Body of pancreas (tissue), 4 donors: ENCODE results near the gene NPNT. TPM values are rescaled to one million over a fixed set of nuclear protein-coding genes. Genes with fewer than 3 reads are reported as not detected.

Experiments
- ATAC-seq: fragments of 150-250 bp; one replicate; pipeline ENCODE4 v1.9.1; 2016
- DNase-seq, 4 donors: peaks; one replicate each; pipeline ENCODE4 v3.0.0-alpha.2; 2019
- H3K27ac ChIP-seq, 4 donors: fragments of 200-600 bp; sonication (generic); 1 replicate in 3 of 4; 2 replicates in 1 of 4; pipeline versions ENCODE4 v1.5.1 to v1.6.1; 2016 to 2019; ENCODE audit warnings: mild to moderate bottlenecking in 1 of 4, mixed read lengths in 1 of 4, moderate library complexity in 1 of 4
- H3K27me3 ChIP-seq, 2 donors: fragments of 200-600 bp; sonication (generic); one replicate each; pipeline ENCODE4 v1.6.0; 2016; ENCODE audit warnings: mild to moderate bottlenecking in 1 of 2
- H3K36me3 ChIP-seq, 2 donors: fragments of 200-600 bp; sonication (generic); replicated peaks in 1 of 2; 2 replicates each; pipeline ENCODE4 v1.5.1; 2016; ENCODE audit warnings: low read depth in 2 of 2; ENCODE audit not compliant: insufficient read depth in 1 of 2
- H3K4me1 ChIP-seq: fragments of 200-600 bp; sonication (generic); one replicate; pipeline ENCODE4 v1.6.0; 2016
- H3K4me3 ChIP-seq, 2 donors: fragments of 200-600 bp; sonication (generic); 1 replicate in 1 of 2; 2 replicates in 1 of 2; pipeline ENCODE4 v1.5.1; 2016 to 2019
- H3K9me3 ChIP-seq, 3 donors: fragments of 200-600 bp; sonication (generic); 1 replicate in 2 of 3; 2 replicates in 1 of 3; pipeline ENCODE4 v1.5.1; 2016
- POLR2A ChIP-seq, 3 donors: fragments of 450-650 bp; IDR thresholded peaks; one replicate each; pipeline ENCODE4 v1.6.1; 2016; ENCODE audit warnings: antibody characterized with exemption in 3 of 3, mild to moderate bottlenecking in 2 of 3
- WGBS, 2 donors: methylation state at CpG; one replicate each; pipeline ENCODE4 v1.1.5; 2017; 5-methylcytosine and 5-hydroxymethylcytosine counted together
- intact Hi-C: fragments of 100-400 bp; cut with DNase I; formaldehyde crosslinking; loops from one replicate; pipeline ENCODE4 v1.15.1; 2023
- total RNA-seq, 2 donors: library from RNA; depleted of rRNA; stranded (reverse); fragments of >200 nt; gene quantifications; one replicate each; pipeline ENCODE4 v1.1.0, GENCODE V29; 2016
- TF ChIP-seq, protein P1 (sequence below), 7 experiments: fragments of 450-650 bp in 4 of 7; fragments of 200-600 bp in 3 of 7; sonication (generic) in 3 of 7; IDR thresholded peaks; one replicate each; pipeline ENCODE4 v1.5.1; 2016 to 2019; ENCODE audit warnings: antibody characterized with exemption in 7 of 7

The NPNT gene
- total RNA-seq, 2 donors from 2014 or later, result 28.7 to 29.1 TPM

DNA sequence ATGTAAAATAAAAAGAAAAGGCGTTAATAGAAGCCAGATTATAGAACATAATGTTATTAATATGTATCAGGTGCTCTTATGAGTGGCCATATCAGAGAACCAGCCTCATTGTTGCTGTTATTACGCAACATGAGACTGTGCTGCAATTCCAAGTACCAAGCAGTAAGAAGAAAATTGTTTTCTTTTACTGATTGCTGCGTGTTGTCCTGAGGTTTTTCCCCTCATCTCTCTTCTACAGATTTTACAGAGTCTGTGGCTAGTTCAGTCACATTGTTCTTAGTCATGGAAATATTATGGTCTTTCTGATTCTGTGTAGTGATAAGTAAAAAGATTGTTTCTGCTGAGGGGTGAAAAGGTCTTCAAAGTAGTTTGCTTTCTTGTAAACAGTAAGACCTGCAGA lies 55.9 kb downstream of the NPNT start:
- WGBS, 2 donors, result 65% methylated on average over 3 of the region's 3 CpGs

DNA sequence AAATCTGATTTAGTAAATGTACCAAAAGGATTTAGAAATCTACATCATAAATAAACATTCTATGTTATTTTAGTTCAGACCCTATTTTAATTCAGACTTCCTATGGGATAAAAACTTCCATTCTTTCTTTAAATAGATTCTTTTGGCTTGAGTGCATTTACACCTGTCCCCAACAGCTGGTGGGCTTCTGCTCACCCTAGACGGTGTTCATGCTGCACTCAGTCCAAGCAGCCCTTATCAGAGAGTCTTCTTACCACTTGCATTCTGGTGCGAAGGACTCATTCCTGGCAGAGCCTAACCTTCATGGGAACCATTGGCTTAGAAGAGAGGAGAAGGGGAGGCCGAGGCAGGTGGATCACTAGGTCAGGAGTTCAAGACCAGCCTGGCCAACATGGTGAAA lies 57.3 kb downstream of the NPNT start:
- no peaks in the 10 kb centered on the region for H3K27me3 ChIP-seq
- no peak overlapping the region for H3K27ac ChIP-seq
- DNase-seq (no peak), ATAC-seq (no peak)
- H3K9me3 ChIP-seq, result no peaks in the 10 kb centered on the region
- H3K36me3 ChIP-seq, result no peaks in the 10 kb centered on the region
- TF ChIP-seq POLR2A (IDR thresholded peaks at IDR 0.05), result no peak
- TF ChIP-seq, protein P1, sequence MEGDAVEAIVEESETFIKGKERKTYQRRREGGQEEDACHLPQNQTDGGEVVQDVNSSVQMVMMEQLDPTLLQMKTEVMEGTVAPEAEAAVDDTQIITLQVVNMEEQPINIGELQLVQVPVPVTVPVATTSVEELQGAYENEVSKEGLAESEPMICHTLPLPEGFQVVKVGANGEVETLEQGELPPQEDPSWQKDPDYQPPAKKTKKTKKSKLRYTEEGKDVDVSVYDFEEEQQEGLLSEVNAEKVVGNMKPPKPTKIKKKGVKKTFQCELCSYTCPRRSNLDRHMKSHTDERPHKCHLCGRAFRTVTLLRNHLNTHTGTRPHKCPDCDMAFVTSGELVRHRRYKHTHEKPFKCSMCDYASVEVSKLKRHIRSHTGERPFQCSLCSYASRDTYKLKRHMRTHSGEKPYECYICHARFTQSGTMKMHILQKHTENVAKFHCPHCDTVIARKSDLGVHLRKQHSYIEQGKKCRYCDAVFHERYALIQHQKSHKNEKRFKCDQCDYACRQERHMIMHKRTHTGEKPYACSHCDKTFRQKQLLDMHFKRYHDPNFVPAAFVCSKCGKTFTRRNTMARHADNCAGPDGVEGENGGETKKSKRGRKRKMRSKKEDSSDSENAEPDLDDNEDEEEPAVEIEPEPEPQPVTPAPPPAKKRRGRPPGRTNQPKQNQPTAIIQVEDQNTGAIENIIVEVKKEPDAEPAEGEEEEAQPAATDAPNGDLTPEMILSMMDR (IDR thresholded peaks at IDR 0.05), result no peak
- no peak overlapping the region for H3K4me3 ChIP-seq
- intact Hi-C loops, result no loop called here
- no peaks in the 10 kb centered on the region for H3K4me1 ChIP-seq
- 90 to 91% methylated on average over 3 of the region's 3 CpGs for WGBS, 2 donors

More for the DNA sequence above, 55.9 kb downstream of the NPNT start:
- ATAC-seq (no peak), DNase-seq (no peak)
- Histone ChIP-seq H3K4me3 (no peak overlapping the region), H3K9me3 (no peaks in the 10 kb centered on the region), H3K27me3 (no peaks in the 10 kb centered on the region), H3K27ac (no peak overlapping the region), H3K36me3 (peaks cover 0 to 4% of the 10 kb centered on the region in 2 donors), H3K4me1 (no peaks in the 10 kb centered on the region)
- intact Hi-C loops, result no loop called here
- TF ChIP-seq POLR2A (IDR thresholded peaks at IDR 0.05), result no peak
- TF ChIP-seq, protein P1 (IDR thresholded peaks at IDR 0.05), result no peak

DNA sequence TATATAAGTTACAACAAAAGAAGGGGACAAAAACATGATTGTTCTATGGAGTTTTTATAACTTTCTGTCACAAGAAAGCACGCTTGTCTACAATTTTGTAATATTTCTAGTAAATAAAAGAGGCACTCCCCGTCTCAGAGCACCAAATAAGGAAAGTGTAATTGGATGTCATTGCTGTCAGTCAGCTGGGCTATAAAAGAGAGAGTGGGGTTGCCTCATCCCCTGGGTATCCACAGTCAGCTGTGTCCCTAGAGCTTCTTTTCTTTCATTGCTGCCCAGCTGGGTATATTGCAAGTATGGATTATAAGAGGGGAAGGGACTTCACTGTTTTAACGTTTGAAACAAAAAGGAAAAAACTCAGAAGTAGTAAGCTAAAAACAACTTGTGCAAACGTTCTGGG lies 61.3 kb downstream of the NPNT start:
- TF ChIP-seq, protein P1 (IDR thresholded peaks at IDR 0.05), result no peak
- no peaks in the 10 kb centered on the region for H3K4me1 ChIP-seq
- H3K9me3 ChIP-seq, result no peaks in the 10 kb centered on the region
- no peak for ATAC-seq
- WGBS, 2 donors, result 66 to 68% methylated on average over 4 of the region's 4 CpGs
- H3K4me3 ChIP-seq, result no peak overlapping the region
- no peak for DNase-seq
- intact Hi-C loops, result no loop called here
- peaks cover 0 to 2% of the 10 kb centered on the region in 2 donors for H3K36me3 ChIP-seq
- H3K27me3 ChIP-seq, result no peaks in the 10 kb centered on the region
- no peak overlapping the region for H3K27ac ChIP-seq

DNA sequence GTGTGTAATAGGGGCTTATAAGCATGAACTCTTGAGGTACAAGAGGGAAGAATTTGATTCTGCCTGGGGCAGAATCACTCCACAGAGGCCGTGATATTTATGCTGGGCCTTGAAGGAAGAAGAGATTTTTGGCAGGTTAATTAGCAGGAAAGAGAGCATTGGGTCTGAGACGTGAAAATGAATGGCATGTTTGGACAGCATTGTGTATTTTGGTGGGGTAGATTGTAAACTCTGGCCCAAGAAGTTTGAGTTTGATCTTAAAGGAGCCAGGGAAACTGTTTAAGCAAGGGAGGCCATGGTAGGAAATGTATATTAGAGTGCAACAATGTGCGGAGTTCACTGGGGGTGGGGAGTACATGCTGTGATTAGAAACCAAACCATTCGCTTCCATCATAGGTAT lies 62.4 kb downstream of the NPNT start:
- Histone ChIP-seq H3K36me3 (peaks cover 0 to 2% of the 10 kb centered on the region in 2 donors), H3K4me1 (no peaks in the 10 kb centered on the region), H3K27ac (no peak overlapping the region), H3K27me3 (no peaks in the 10 kb centered on the region), H3K9me3 (no peaks in the 10 kb centered on the region), H3K4me3 (no peak overlapping the region)
- DNase-seq (no peak), ATAC-seq (no peak)
- TF ChIP-seq, protein P1 (IDR thresholded peaks at IDR 0.05), result no peak
- no peak for TF ChIP-seq POLR2A (IDR thresholded peaks at IDR 0.05)
- intact Hi-C loops, result no loop called here
- 70 to 75% methylated on average over 4 of the region's 4 CpGs for WGBS, 2 donors
